Esophagus muscularis mucosa (tissue), 4 donors: ENCODE data around the gene FAAP20.

Source experiments
- EP300 ChIP-seq: sonication (generic); formaldehyde crosslinking; IDR thresholded peaks from one replicate; pipeline ENCODE4 v1.6.1; 2017; ENCODE audit warnings: antibody characterized with exemption
- POLR2A ChIP-seq: fragments of 450-650 bp; IDR thresholded peaks from one replicate; pipeline ENCODE4 v1.6.1; 2017; ENCODE audit warnings: antibody characterized with exemption, moderate library complexity, mild to moderate bottlenecking, low read depth
- TF ChIP-seq, protein P1 (sequence below), 3 experiments: fragments of 200-600 bp in 2 of 3; fragments of 450-650 bp in 1 of 3; sonication (generic) in 2 of 3; IDR thresholded peaks; one replicate each; pipeline ENCODE4 v1.5.1; 2017 to 2019; ENCODE audit warnings: antibody characterized with exemption in 3 of 3, mild to moderate bottlenecking in 2 of 3, moderate library complexity in 1 of 3

DNA sequence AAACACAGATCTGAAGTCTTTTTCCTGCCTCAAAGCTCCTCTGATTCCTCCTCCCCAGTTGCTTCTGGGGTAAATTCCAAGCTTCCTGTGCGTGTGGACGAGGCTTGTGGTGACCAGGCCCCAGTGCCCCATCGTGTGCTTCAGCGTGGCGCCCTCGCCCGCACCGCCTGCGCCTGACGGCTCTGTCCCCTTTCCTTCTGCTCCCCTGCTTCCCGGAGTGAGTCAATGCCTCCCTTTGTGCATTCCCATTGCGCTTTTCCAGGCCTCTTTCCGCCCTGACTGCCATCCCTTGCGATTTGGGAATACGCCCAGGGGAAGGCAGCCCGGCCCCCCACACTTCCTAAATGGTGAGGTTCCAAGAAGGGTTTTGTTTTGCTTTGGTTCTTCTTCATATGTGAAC is 36.3 kb downstream of the FAAP20 start:
- TF ChIP-seq, protein P1, sequence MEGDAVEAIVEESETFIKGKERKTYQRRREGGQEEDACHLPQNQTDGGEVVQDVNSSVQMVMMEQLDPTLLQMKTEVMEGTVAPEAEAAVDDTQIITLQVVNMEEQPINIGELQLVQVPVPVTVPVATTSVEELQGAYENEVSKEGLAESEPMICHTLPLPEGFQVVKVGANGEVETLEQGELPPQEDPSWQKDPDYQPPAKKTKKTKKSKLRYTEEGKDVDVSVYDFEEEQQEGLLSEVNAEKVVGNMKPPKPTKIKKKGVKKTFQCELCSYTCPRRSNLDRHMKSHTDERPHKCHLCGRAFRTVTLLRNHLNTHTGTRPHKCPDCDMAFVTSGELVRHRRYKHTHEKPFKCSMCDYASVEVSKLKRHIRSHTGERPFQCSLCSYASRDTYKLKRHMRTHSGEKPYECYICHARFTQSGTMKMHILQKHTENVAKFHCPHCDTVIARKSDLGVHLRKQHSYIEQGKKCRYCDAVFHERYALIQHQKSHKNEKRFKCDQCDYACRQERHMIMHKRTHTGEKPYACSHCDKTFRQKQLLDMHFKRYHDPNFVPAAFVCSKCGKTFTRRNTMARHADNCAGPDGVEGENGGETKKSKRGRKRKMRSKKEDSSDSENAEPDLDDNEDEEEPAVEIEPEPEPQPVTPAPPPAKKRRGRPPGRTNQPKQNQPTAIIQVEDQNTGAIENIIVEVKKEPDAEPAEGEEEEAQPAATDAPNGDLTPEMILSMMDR (IDR thresholded peaks at IDR 0.05): no peak
- TF ChIP-seq EP300 (no peak), POLR2A (no peak)
